Measurements from ENCODE around the gene TMEM114. TPM values are rescaled to one million over a fixed set of nuclear protein-coding genes. Genes with fewer than 3 reads are reported as not detected.

The TMEM114 gene
- total RNA-seq, 1 donor from 2014 or later, result not detected

- ATAC-seq, result no peak
- DNase-seq (ENCODE audit: low spot score), result no peak
- intact Hi-C loops (cut with DNase I), result no loop called here
These were observed 24.2 kb upstream of the TMEM114 start for GRCh38 chr16:8614435-8615029.

GRCh38 chr16:8611886-8612600 lies 21.7 kb upstream of the TMEM114 start:
- intact Hi-C loops (cut with DNase I), result no loop called here
- DNase-seq (ENCODE audit: low spot score) (no peak), ATAC-seq (no peak)

GRCh38 chr16:8611122-8611521 lies 20.8 kb upstream of the TMEM114 start:
- intact Hi-C loops (cut with DNase I), result no loop called here
- DNase-seq (ENCODE audit: low spot score) (no peak), ATAC-seq (no peak)

- ATAC-seq (no peak), DNase-seq (ENCODE audit: low spot score) (no peak)
- intact Hi-C loops (cut with DNase I), result no loop called here
These were observed 16.9 kb upstream of the TMEM114 start for GRCh38 chr16:8607214-8607613.

GRCh38 chr16:8605554-8605953 lies 15.2 kb upstream of the TMEM114 start:
- no peak for ATAC-seq
- intact Hi-C loops (cut with DNase I), result no loop called here
- DNase-seq (ENCODE audit: low spot score), result no peak

GRCh38 chr16:8600144-8600775 lies 9.9 kb upstream of the TMEM114 start:
- DNase-seq (ENCODE audit: low spot score), result no peak
- no peak for ATAC-seq
- intact Hi-C loops (cut with DNase I), result no loop called here

GRCh38 chr16:8596581-8596980 lies 6.3 kb upstream of the TMEM114 start:
- ATAC-seq (no peak), DNase-seq (ENCODE audit: low spot score) (no peak)
- intact Hi-C loops (cut with DNase I), result no loop called here

GRCh38 chr16:8595783-8596182 lies 5.5 kb upstream of the TMEM114 start:
- intact Hi-C loops (cut with DNase I), result no loop called here
- no peak for DNase-seq (ENCODE audit: low spot score)
- no peak for ATAC-seq

GRCh38 chr16:8594149-8594666 lies 3.9 kb upstream of the TMEM114 start:
- no peak for DNase-seq (ENCODE audit: low spot score)
- intact Hi-C loops (cut with DNase I), result no loop called here
- ATAC-seq, result no peak

- intact Hi-C loops (cut with DNase I), result no loop called here
- DNase-seq (ENCODE audit: low spot score) (no peak), ATAC-seq (no peak)
These were observed 1.1 kb upstream of the TMEM114 start for GRCh38 chr16:8591451-8591850.

- DNase-seq (ENCODE audit: low spot score) (no peak), ATAC-seq (no peak)
- intact Hi-C loops (cut with DNase I), result no loop called here
These were observed 500 bp upstream of the TMEM114 start for GRCh38 chr16:8590811-8591210.

- intact Hi-C loops (cut with DNase I), result no loop called here
- DNase-seq (ENCODE audit: low spot score) (no peak), ATAC-seq (no peak)
These were observed 1.0 kb downstream of the TMEM114 start for GRCh38 chr16:8589057-8589899.

GRCh38 chr16:8588682-8589056 lies 1.6 kb downstream of the TMEM114 start:
- ATAC-seq (no peak), DNase-seq (ENCODE audit: low spot score) (no peak)
- intact Hi-C loops (cut with DNase I), result no loop called here

GRCh38 chr16:8587065-8587464 lies 3.2 kb downstream of the TMEM114 start:
- no peak for ATAC-seq
- intact Hi-C loops (cut with DNase I), result no loop called here
- no peak for DNase-seq (ENCODE audit: low spot score)

- intact Hi-C loops (cut with DNase I), result no loop called here
These were observed 4.5 kb downstream of the TMEM114 start for GRCh38 chr16:8585857-8586256.

GRCh38 chr16:8585041-8585440 lies 5.3 kb downstream of the TMEM114 start:
- ATAC-seq (no peak), DNase-seq (ENCODE audit: low spot score) (no peak)
- intact Hi-C loops (cut with DNase I), result no loop called here

More at GRCh38 chr16:8585857-8586256, 4.5 kb downstream of the TMEM114 start:
- DNase-seq (ENCODE audit: low spot score) (no peak), ATAC-seq (no peak)

GRCh38 chr16:8583732-8584131 lies 6.6 kb downstream of the TMEM114 start:
- DNase-seq (ENCODE audit: low spot score) (no peak), ATAC-seq (no peak)
- intact Hi-C loops (cut with DNase I), result no loop called here

GRCh38 chr16:8583199-8583598 lies 7.1 kb downstream of the TMEM114 start:
- ATAC-seq, result no peak
- intact Hi-C loops (cut with DNase I), result no loop called here
- DNase-seq (ENCODE audit: low spot score), result no peak

- intact Hi-C loops (cut with DNase I), result no loop called here
- ATAC-seq (peak; percentile 66), DNase-seq (ENCODE audit: low spot score) (no peak)
These were observed 8.3 kb downstream of the TMEM114 start for GRCh38 chr16:8581831-8582580.

All from sciatic nerve (tissue), 2 donors.